MM.1S (cell line): ENCODE measurements around the gene PTX3.
A peak's percentile ranks its signal among the peaks of the same experiment; 100 is the strongest.

Source experiments
- DNase-seq: peaks from one replicate; pipeline ENCODE4 v3.0.0-alpha.2; 2015
- H2AFZ ChIP-seq: fragments of 300-600 bp; sonication (generic); 2 replicates; pipeline ENCODE4 v1.6.0; 2016; ENCODE audit warnings: antibody characterized with exemption, low read length
- H3F3A ChIP-seq: fragments of 300-600 bp; sonication (generic); 2 replicates; pipeline ENCODE4 v1.6.1; 2016; ENCODE audit warnings: mild to moderate bottlenecking, antibody characterized with exemption, low read length, moderate library complexity, mixed read lengths; ENCODE audit not compliant: insufficient read depth
- H3K27ac ChIP-seq: fragments of 300-600 bp; sonication (generic); 2 replicates; pipeline ENCODE4 v1.5.1; 2016; ENCODE audit warnings: mild to moderate bottlenecking, low read length
- H3K27me3 ChIP-seq: fragments of 300-600 bp; sonication (generic); replicated peaks from 2 replicates; pipeline ENCODE4 v1.6.0; 2016; ENCODE audit warnings: low read length; ENCODE audit not compliant: insufficient read depth
- H3K36me3 ChIP-seq: fragments of 300-600 bp; sonication (generic); replicated peaks from 2 replicates; pipeline ENCODE4 v1.6.1; 2016; ENCODE audit warnings: mild to moderate bottlenecking, low read length, mixed read lengths; ENCODE audit not compliant: insufficient read depth
- H3K4me1 ChIP-seq: fragments of 300-600 bp; sonication (generic); 2 replicates; pipeline ENCODE4 v1.6.1; 2016; ENCODE audit warnings: low read length, mixed read lengths
- H3K4me2 ChIP-seq: fragments of 300-600 bp; sonication (generic); 2 replicates; pipeline ENCODE4 v1.6.0; 2016; ENCODE audit warnings: low read depth, low read length
- H3K4me3 ChIP-seq: fragments of 300-600 bp; sonication (generic); 2 replicates; pipeline ENCODE4 v1.5.1; 2016; ENCODE audit warnings: low read length, mixed read lengths
- H3K79me2 ChIP-seq: fragments of 300-600 bp; sonication (generic); 2 replicates; pipeline ENCODE4 v1.6.1; 2016; ENCODE audit warnings: mixed run types, low read length, mixed read lengths
- H3K9ac ChIP-seq: fragments of 300-600 bp; sonication (generic); 2 replicates; pipeline ENCODE4 v1.6.1; 2016; ENCODE audit warnings: low read length, mixed read lengths
- H3K9me2 ChIP-seq: fragments of 300-600 bp; sonication (generic); replicated peaks from 2 replicates; pipeline ENCODE4 v1.6.1; 2016; ENCODE audit warnings: mild to moderate bottlenecking, low read length, mixed read lengths; ENCODE audit not compliant: insufficient read depth
- H3K9me3 ChIP-seq: fragments of 300-600 bp; sonication (generic); replicated peaks from 2 replicates; pipeline ENCODE4 v1.6.1; 2016; ENCODE audit warnings: mild to moderate bottlenecking, low read length, mixed read lengths; ENCODE audit not compliant: insufficient read depth
- H4K20me1 ChIP-seq: fragments of 300-600 bp; sonication (generic); 2 replicates; pipeline ENCODE4 v1.6.1; 2016; ENCODE audit warnings: mild to moderate bottlenecking, low read length, moderate library complexity, mixed read lengths; ENCODE audit not compliant: insufficient read depth
- EZH2 ChIP-seq: fragments of 300-600 bp; sonication (generic); optimal IDR thresholded peaks from 2 replicates; pipeline ENCODE3; 2017; ENCODE audit warnings: low read depth, mild to moderate bottlenecking, antibody characterized with exemption, low read length, mixed read lengths
- EZH2phosphoT487 ChIP-seq: fragments of 300-600 bp; sonication (generic); IDR thresholded peaks from 2 replicates; pipeline ENCODE4 v1.6.1; 2018; ENCODE audit warnings: antibody characterized with exemption, low read length
- TF ChIP-seq, protein P1 (sequence below): fragments of 300-600 bp; sonication (generic); IDR thresholded peaks from 2 replicates; pipeline ENCODE4 v1.5.1; 2016; ENCODE audit warnings: antibody characterized with exemption, low read length, mixed read lengths

Gene PTX3

DNA sequence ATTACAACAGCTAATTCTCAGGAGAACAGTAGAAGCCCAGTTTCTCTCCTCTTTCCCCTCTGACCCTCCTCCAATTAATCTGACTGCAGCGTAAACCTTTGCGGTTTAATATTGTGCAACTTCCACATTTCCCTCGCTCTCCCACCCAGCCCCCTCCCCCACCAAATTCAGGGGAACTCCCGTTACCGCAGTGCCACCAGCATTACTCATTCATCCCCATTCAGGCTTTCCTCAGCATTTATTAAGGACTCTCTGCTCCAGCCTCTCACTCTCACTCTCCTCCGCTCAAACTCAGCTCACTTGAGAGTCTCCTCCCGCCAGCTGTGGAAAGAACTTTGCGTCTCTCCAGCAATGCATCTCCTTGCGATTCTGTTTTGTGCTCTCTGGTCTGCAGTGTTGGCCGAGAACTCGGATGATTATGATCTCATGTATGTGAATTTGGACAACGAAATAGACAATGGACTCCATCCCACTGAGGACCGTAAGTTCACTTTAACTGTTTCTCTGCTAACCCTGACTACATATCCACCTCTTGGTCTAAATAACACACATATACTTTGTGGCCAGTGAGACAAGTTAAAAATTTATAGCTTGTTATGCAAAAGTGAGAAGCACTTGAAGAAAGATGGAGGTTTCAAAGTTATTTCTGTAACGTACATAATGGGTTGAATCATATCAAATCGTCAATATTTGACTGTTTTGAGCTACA lies at the start of gene PTX3:
TSS of gene PTX3 (plus strand) at position 268 of the 709 bp plus-strand sequence. CDS start at position 352, 84 bp downstream.
- TF ChIP-seq EZH2 = no peak
- H3K27ac ChIP-seq = no peak within 1 kb of the TSS
- peak within 1 kb of the TSS; percentile 83 for H3K4me2 ChIP-seq
- H3K4me1 ChIP-seq = 0 out of 2 replicates have a peak, but pooled peaks cover 3% of the 10 kb centered on the region
- no peaks in the 10 kb centered on the region for H3K79me2 ChIP-seq
- H3K27me3 ChIP-seq = no peaks in the 10 kb centered on the region
- no peaks in the 10 kb centered on the region for H4K20me1 ChIP-seq
- no peaks in the 10 kb centered on the region for H3F3A ChIP-seq
- H3K9me3 ChIP-seq = no peaks in the 10 kb centered on the region
- H2AFZ ChIP-seq = peak within 1 kb of the TSS; percentile 73
- DNase-seq = no peak
- H3K9me2 ChIP-seq = no peaks in the 10 kb centered on the region
- peak within 1 kb of the TSS; percentile 60 for H3K4me3 ChIP-seq
- no peaks in the 10 kb centered on the region for H3K36me3 ChIP-seq
- no peak within 1 kb of the TSS for H3K9ac ChIP-seq

- no peaks in the 10 kb centered on the region for H3K9me2 ChIP-seq
- no peak overlapping the region for H3K4me2 ChIP-seq
- H3K9ac ChIP-seq = no peak overlapping the region
- no peak overlapping the region for H2AFZ ChIP-seq
- TF ChIP-seq EZH2phosphoT487 = no peak
- TF ChIP-seq, protein P1, sequence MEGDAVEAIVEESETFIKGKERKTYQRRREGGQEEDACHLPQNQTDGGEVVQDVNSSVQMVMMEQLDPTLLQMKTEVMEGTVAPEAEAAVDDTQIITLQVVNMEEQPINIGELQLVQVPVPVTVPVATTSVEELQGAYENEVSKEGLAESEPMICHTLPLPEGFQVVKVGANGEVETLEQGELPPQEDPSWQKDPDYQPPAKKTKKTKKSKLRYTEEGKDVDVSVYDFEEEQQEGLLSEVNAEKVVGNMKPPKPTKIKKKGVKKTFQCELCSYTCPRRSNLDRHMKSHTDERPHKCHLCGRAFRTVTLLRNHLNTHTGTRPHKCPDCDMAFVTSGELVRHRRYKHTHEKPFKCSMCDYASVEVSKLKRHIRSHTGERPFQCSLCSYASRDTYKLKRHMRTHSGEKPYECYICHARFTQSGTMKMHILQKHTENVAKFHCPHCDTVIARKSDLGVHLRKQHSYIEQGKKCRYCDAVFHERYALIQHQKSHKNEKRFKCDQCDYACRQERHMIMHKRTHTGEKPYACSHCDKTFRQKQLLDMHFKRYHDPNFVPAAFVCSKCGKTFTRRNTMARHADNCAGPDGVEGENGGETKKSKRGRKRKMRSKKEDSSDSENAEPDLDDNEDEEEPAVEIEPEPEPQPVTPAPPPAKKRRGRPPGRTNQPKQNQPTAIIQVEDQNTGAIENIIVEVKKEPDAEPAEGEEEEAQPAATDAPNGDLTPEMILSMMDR = no peak
- TF ChIP-seq EZH2 = no peak
- no peaks in the 10 kb centered on the region for H3K4me1 ChIP-seq
- H3K27ac ChIP-seq = no peak overlapping the region
- H3K27me3 ChIP-seq = no peaks in the 10 kb centered on the region
- no peak overlapping the region for H3K4me3 ChIP-seq
- DNase-seq = no peak
- H3K9me3 ChIP-seq = no peaks in the 10 kb centered on the region
- no peaks in the 10 kb centered on the region for H3K79me2 ChIP-seq
- no peaks in the 10 kb centered on the region for H3K36me3 ChIP-seq
- no peaks in the 10 kb centered on the region for H4K20me1 ChIP-seq
- H3F3A ChIP-seq = no peaks in the 10 kb centered on the region
Measured at GRCh38 chr3:157387708-157388435, 48.8 kb upstream of the PTX3 start.

- Histone ChIP-seq H3K27ac (no peak overlapping the region), H3K9me2 (no peaks in the 10 kb centered on the region), H3K9me3 (no peaks in the 10 kb centered on the region), H3K4me2 (no peak overlapping the region), H2AFZ (no peak overlapping the region), H3K4me1 (no peaks in the 10 kb centered on the region), H3K27me3 (no peaks in the 10 kb centered on the region), H3K4me3 (no peak overlapping the region), H3K36me3 (no peaks in the 10 kb centered on the region), H4K20me1 (no peaks in the 10 kb centered on the region), H3K79me2 (no peaks in the 10 kb centered on the region), H3F3A (no peaks in the 10 kb centered on the region), H3K9ac (no peak overlapping the region)
- DNase-seq = no peak
- TF ChIP-seq, protein P1 = no peak
- TF ChIP-seq EZH2 (no peak), EZH2phosphoT487 (no peak)
Measured at GRCh38 chr3:157388976-157389375, 47.7 kb upstream of the PTX3 start.
